HEK293T (cell line): ENCODE results near the gene SF3A2.

ENCODE experiments used
- ELF4 ChIP-seq: fragments of 450-650 bp; IDR thresholded peaks from 2 replicates; pipeline ENCODE4 v1.6.1; 2017; ENCODE audit warnings: antibody characterized with exemption
- ZNF384 ChIP-seq: fragments of 450-650 bp; IDR thresholded peaks from 2 replicates; pipeline ENCODE4 v1.6.1; 2016

- TF ChIP-seq ZNF384 = no peak
- TF ChIP-seq ELF4 = no peak
These were observed 1.1 kb upstream of the SF3A2 start for GRCh38 chr19:2235381-2236063.
